Sigmoid colon (tissue), 7 donors: Measurements from ENCODE around the gene FXR2. TPM values are rescaled to one million over a fixed set of nuclear protein-coding genes. Genes with fewer than 3 reads are reported as not detected.

ENCODE experiments used
- DNase-seq: peaks from one replicate; pipeline ENCODE4 v3.0.0-alpha.2; 2019
- H3K27ac ChIP-seq, 4 donors: fragments of 200-600 bp; sonication (generic); one replicate each; pipeline ENCODE4 v1.5.1; 2016 to 2019; ENCODE audit warnings: mild to moderate bottlenecking in 1 of 4
- H3K27me3 ChIP-seq, 3 donors: fragments of 200-600 bp; sonication (generic); one replicate each; pipeline ENCODE4 v1.5.1; 2019; ENCODE audit warnings: mild to moderate bottlenecking in 1 of 3
- H3K36me3 ChIP-seq, 4 donors: fragments of 200-600 bp; sonication (generic); one replicate each; pipeline ENCODE4 v1.5.1; 2016 to 2019
- H3K4me1 ChIP-seq, 4 donors: fragments of 200-600 bp; sonication (generic); one replicate each; pipeline ENCODE4 v1.5.1; 2017 to 2019
- H3K4me3 ChIP-seq, 4 donors: fragments of 200-600 bp; sonication (generic); one replicate each; pipeline ENCODE4 v1.5.1; 2017 to 2019; ENCODE audit warnings: mild to moderate bottlenecking in 2 of 4, moderate library complexity in 1 of 4
- H3K9me3 ChIP-seq, 4 donors: fragments of 200-600 bp in 3 of 4; sonication (generic) in 3 of 4; one replicate each; pipeline versions ENCODE4 v1.5.1 to v1.6.1; 2013 to 2019
- EP300 ChIP-seq, 4 donors: sonication (generic); formaldehyde crosslinking; IDR thresholded peaks; one replicate each; pipeline ENCODE4 v1.6.1; 2017; ENCODE audit warnings: antibody characterized with exemption in 4 of 4
- POLR2A ChIP-seq, 2 donors: fragments of 450-650 bp; IDR thresholded peaks; one replicate each; pipeline ENCODE4 v1.6.1; 2016; ENCODE audit warnings: antibody characterized with exemption in 2 of 2, mild to moderate bottlenecking in 2 of 2, moderate library complexity in 2 of 2
- POLR2AphosphoS5 ChIP-seq, 4 donors: sonication (generic); formaldehyde crosslinking; IDR thresholded peaks; one replicate each; pipeline ENCODE4 v1.6.1; 2017; ENCODE audit warnings: antibody characterized with exemption in 4 of 4
- WGBS, 2 donors: extraction: QIAGEN DNeasy Blood & Tissue Kit; methylation state at CpG; one replicate each; pipeline ENCODE4 v1.1.7; 2013; 5-methylcytosine and 5-hydroxymethylcytosine counted together
- intact Hi-C: fragments of 100-400 bp; cut with DNase I; formaldehyde crosslinking; loops from one replicate; pipeline ENCODE4 v1.15.1; 2023
- polyA plus RNA-seq, 3 donors: library from polyadenylated mRNA; stranded (reverse); fragments of 200-250 nt; gene quantifications; one replicate each; pipeline ENCODE4 v1.2.3, GENCODE V29; 2013
- total RNA-seq, 4 donors: library from RNA; depleted of rRNA; stranded (reverse); fragments of >200 nt; gene quantifications; one replicate each; pipeline ENCODE4 v1.1.0, GENCODE V29; 2016
- TF ChIP-seq, protein P1 (sequence below), 4 experiments: fragments of 450-650 bp in 3 of 4; fragments of 200-600 bp in 1 of 4; IDR thresholded peaks; one replicate each; pipeline ENCODE4 v1.5.1; 2016 to 2019; ENCODE audit warnings: antibody characterized with exemption in 4 of 4, mild to moderate bottlenecking in 3 of 4, moderate library complexity in 2 of 4
- donor health status: healthy with polysubstance abuse.
- donor health status: Bipolar disorder and iron deficiency.
- donor health status: healthy.

The FXR2 gene
- total and polyA plus RNA-seq, 7 donors = 21.3 to 35.5 (median 33.8) TPM

DNA sequence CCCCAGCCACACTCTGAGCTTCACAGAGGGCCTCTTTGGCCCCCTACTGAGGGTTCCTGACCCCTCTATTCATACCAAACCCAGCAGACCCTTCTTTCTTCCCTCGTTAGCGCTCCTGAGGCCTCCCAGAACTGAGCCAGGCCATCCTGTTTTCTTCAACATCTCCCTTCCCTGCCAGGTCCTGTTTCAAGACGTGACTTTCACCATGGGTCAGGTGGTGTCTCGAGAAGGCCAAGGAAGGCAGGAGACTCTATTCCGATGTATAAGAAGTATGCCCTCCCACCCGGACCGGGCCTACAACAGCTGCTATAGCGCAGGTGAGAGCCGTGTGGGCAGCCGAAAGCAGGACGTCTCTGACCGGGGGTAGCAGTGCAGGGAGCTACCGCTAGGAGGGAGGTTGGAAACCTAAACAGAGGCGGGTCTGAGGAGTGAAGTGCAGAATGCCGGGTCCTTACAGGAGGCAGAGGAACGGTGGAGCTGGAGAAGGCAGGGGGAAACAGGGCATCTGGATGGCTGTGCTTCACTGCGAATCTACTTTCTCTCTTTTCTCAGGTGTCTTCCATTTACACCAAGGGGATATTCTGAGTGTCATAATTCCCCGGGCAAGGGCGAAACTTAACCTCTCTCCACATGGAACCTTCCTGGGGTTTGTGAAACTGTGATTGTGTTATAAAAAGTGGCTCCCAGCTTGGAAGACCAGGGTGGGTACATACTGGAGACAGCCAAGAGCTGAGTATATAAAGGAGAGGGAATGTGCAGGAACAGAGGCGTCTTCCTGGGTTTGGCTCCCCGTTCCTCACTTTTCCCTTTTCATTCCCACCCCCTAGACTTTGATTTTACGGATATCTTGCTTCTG is 54.3 kb downstream of the FXR2 start:
- Histone ChIP-seq H3K4me1 (peaks cover 0 to 70% (median 64%) of the 10 kb centered on the region in 4 donors), H3K9me3 (no peaks in the 10 kb centered on the region), H3K27ac (peak overlapping the region; percentile 89 to 98 (median 97)), H3K27me3 (no peaks in the 10 kb centered on the region), H3K36me3 (peaks cover 5 to 22% (median 20%) of the 10 kb centered on the region in 4 donors), H3K4me3 (peak overlapping the region in 3 of 4 donors; percentile 73 to 97 (median 94))
- WGBS, 2 donors = 14 to 34% methylated on average over 22 of the region's 22 CpGs
- DNase-seq = peak; percentile 86
- intact Hi-C loops = loop anchor here (1.0 to 10.0 kb wide), 8 partner anchors 46 to 306 kb away; partner anchors contain the start of genes CTDNEP1, ELP5, FXR2 and NEURL4
- TF ChIP-seq POLR2AphosphoS5 (IDR thresholded peaks at IDR 0.05) (peak in 1 of 4 donors; percentile 5), EP300 (IDR thresholded peaks at IDR 0.05) (no peak)
- TF ChIP-seq, protein P1, sequence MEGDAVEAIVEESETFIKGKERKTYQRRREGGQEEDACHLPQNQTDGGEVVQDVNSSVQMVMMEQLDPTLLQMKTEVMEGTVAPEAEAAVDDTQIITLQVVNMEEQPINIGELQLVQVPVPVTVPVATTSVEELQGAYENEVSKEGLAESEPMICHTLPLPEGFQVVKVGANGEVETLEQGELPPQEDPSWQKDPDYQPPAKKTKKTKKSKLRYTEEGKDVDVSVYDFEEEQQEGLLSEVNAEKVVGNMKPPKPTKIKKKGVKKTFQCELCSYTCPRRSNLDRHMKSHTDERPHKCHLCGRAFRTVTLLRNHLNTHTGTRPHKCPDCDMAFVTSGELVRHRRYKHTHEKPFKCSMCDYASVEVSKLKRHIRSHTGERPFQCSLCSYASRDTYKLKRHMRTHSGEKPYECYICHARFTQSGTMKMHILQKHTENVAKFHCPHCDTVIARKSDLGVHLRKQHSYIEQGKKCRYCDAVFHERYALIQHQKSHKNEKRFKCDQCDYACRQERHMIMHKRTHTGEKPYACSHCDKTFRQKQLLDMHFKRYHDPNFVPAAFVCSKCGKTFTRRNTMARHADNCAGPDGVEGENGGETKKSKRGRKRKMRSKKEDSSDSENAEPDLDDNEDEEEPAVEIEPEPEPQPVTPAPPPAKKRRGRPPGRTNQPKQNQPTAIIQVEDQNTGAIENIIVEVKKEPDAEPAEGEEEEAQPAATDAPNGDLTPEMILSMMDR (IDR thresholded peaks at IDR 0.05) = peak; percentile 43 to 86 (median 70)

DNA sequence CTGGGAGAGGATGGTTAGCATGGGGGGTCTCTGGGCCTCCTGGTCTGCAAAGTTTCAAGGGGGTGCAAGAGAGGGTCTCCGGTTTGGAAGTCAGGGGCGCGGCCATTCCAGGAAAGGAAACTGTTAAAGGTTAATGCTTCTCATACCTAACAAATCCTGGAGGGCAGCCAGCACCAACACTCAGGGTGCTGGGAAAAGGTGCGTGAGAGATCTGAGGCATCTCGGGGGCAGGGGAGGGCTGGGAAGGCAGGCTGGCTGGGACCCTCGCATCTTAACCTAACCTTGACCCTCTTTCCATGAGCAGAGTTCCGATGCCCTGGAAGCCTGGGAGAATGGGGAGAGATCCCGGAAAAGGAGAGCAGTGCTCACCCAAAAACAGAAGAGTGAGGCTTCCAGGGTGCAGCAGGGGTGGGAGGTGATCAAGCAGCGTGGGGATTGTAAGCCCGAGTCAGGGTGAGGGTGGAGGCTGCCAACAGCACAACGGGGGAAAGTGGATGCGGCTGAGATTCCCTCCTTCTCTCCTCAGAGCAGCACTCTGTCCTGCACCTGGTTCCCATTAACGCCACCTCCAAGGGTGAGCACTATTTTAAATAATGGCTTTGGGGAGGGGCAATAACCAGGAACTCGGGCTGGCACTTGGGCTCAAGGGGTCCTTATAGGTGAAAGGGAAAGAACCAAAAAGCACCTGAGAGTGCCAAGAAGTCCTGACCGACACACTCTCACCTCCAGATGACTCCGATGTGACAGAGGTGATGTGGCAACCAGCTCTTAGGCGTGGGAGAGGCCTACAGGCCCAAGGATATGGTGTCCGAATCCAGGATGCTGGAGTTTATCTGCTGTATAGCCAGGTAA is 55.2 kb downstream of the FXR2 start:
- Histone ChIP-seq H3K4me1 (peaks cover 0 to 66% (median 62%) of the 10 kb centered on the region in 4 donors), H3K4me3 (peak overlapping the region in 3 of 4 donors; percentile 73 to 97 (median 94))

DNA sequence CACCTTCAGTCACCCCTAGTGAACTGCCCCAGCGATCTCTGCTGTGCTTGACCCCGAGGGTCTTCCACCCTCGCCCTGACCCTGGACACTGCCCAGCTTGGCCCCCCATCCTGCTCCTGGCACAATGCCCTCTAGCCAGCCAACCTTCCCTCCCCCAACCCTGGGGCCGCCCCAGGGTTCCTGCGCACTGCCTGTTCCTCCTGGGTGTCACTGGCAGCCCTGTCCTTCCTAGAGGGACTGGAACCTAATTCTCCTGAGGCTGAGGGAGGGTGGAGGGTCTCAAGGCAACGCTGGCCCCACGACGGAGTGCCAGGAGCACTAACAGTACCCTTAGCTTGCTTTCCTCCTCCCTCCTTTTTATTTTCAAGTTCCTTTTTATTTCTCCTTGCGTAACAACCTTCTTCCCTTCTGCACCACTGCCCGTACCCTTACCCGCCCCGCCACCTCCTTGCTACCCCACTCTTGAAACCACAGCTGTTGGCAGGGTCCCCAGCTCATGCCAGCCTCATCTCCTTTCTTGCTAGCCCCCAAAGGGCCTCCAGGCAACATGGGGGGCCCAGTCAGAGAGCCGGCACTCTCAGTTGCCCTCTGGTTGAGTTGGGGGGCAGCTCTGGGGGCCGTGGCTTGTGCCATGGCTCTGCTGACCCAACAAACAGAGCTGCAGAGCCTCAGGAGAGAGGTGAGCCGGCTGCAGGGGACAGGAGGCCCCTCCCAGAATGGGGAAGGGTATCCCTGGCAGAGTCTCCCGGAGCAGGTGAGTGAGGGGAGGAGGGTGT is 56.0 kb downstream of the FXR2 start, which contains the start of gene TNFSF13:
TSS of gene TNFSF13 (plus strand) at position 207 of the 776 bp plus-strand sequence. CDS start at position 497, 290 bp downstream.
- DNase-seq = peak; percentile 87
- H3K4me1 ChIP-seq = peaks cover 0 to 58% (median 54%) of the 10 kb centered on the region in 4 donors
- H3K36me3 ChIP-seq = peaks cover 0 to 11% (median 5%) of the 10 kb centered on the region in 4 donors
- no peaks in the 10 kb centered on the region for H3K9me3 ChIP-seq
- TF ChIP-seq POLR2AphosphoS5 (IDR thresholded peaks at IDR 0.05) (peak in 1 of 4 donors; percentile 54), EP300 (IDR thresholded peaks at IDR 0.05) (no peak), POLR2A (IDR thresholded peaks at IDR 0.05) (peak in 1 of 2 donors; percentile 7)
- TF ChIP-seq, protein P1 (IDR thresholded peaks at IDR 0.05) = no peak
- no peaks in the 10 kb centered on the region for H3K27me3 ChIP-seq
- peak within 1 kb of the TSS; percentile 15 to 97 (median 84) for H3K4me3 ChIP-seq
- WGBS, 2 donors = 10 to 26% methylated on average over 16 of the region's 16 CpGs
- intact Hi-C loops = no loop called here
- peak within 1 kb of the TSS; percentile 89 to 98 (median 97) for H3K27ac ChIP-seq

More for the DNA sequence above, 55.2 kb downstream of the FXR2 start:
- peak overlapping the region; percentile 89 to 98 (median 97) for H3K27ac ChIP-seq
- intact Hi-C loops = loop anchor here (2.0 to 10.0 kb wide), 6 partner anchors 55 to 305 kb away; partner anchors contain the start of genes CTDNEP1, ELP5, FXR2 and NEURL4
- no peaks in the 10 kb centered on the region for H3K27me3 ChIP-seq
- H3K9me3 ChIP-seq = no peaks in the 10 kb centered on the region
- peaks cover 3 to 14% (median 12%) of the 10 kb centered on the region in 4 donors for H3K36me3 ChIP-seq
- 21 to 67% methylated on average over 18 of the region's 18 CpGs for WGBS, 2 donors
- TF ChIP-seq POLR2AphosphoS5 (IDR thresholded peaks at IDR 0.05) (no peak), EP300 (IDR thresholded peaks at IDR 0.05) (no peak), POLR2A (IDR thresholded peaks at IDR 0.05) (no peak)
- TF ChIP-seq, protein P1 (IDR thresholded peaks at IDR 0.05) = no peak
- DNase-seq = no peak
